Glutamatergic neuron (in vitro differentiated cells): ENCODE measurements around the gene ANO10. TPM values are rescaled to one million over a fixed set of nuclear protein-coding genes. Genes with fewer than 3 reads are reported as not detected.

Experiments
- DNase-seq: peaks from one replicate; pipeline ENCODE4 v3.0.0; 2022
- H3K27ac Mint-ChIP-seq: one replicate; pipeline ENCODE4 v1.8.0; 2020; ENCODE audit warnings: mild to moderate bottlenecking, mixed read lengths, inconsistent platforms; ENCODE audit not compliant: unreplicated experiment
- H3K27me3 Mint-ChIP-seq: one replicate; pipeline ENCODE4 v1.8.0; 2020; ENCODE audit warnings: mild to moderate bottlenecking, moderate library complexity, mixed read lengths, inconsistent platforms; ENCODE audit not compliant: unreplicated experiment
- H3K36me3 Mint-ChIP-seq: one replicate; pipeline ENCODE4 v1.8.0; 2020; ENCODE audit warnings: mild to moderate bottlenecking, mixed read lengths, inconsistent platforms; ENCODE audit not compliant: unreplicated experiment
- H3K4me1 Mint-ChIP-seq: one replicate; pipeline ENCODE4 v1.8.0; 2020; ENCODE audit warnings: mild to moderate bottlenecking, low read depth, mixed read lengths, inconsistent platforms; ENCODE audit not compliant: unreplicated experiment
- H3K4me3 Mint-ChIP-seq: one replicate; pipeline ENCODE4 v1.8.0; 2020; ENCODE audit warnings: mild to moderate bottlenecking, mixed read lengths, inconsistent platforms; ENCODE audit not compliant: unreplicated experiment
- H3K9me3 Mint-ChIP-seq: one replicate; pipeline ENCODE4 v1.8.0; 2020; ENCODE audit warnings: mild to moderate bottlenecking, moderate library complexity, mixed read lengths, inconsistent platforms; ENCODE audit not compliant: unreplicated experiment
- CTCF ChIP-seq: fragments of 200-600 bp; sonication (generic); IDR thresholded peaks from one replicate; pipeline ENCODE4 v1.5.0; 2021; ENCODE audit not compliant: partially characterized antibody, unreplicated experiment
- total RNA-seq: library from RNA; stranded (reverse); fragmentation: NEBNext Ultra II Directional; extraction: Animal tissue kit (Norgen Biotek cat#: 25700); gene quantifications from one replicate; pipeline ENCODE4 v1.2.1, GENCODE V29; 2021; ENCODE audit not compliant: unreplicated experiment

The ANO10 gene
- total RNA-seq, 1 donor from 2014 or later, result 44.9 TPM

- Mint-ChIP-seq H3K36me3 (peaks cover 4% of the 10 kb centered on the region), H3K27ac (no peak overlapping the region), H3K4me3 (no peak overlapping the region), H3K27me3 (peaks cover 3% of the 10 kb centered on the region), H3K4me1 (peaks cover 2% of the 10 kb centered on the region), H3K9me3 (peaks cover 2% of the 10 kb centered on the region)
- DNase-seq, result no peak
- no peak for TF ChIP-seq CTCF
Observed at GRCh38 chr3:43632986-43633385, 11.2 kb upstream of the ANO10 start.

- Mint-ChIP-seq H3K27ac (no peak overlapping the region), H3K4me1 (peaks cover 2% of the 10 kb centered on the region), H3K9me3 (peaks cover 2% of the 10 kb centered on the region), H3K36me3 (peaks cover 4% of the 10 kb centered on the region), H3K4me3 (no peak overlapping the region), H3K27me3 (peaks cover 3% of the 10 kb centered on the region)
- no peak for DNase-seq
- TF ChIP-seq CTCF, result no peak
Observed at GRCh38 chr3:43632269-43632733, 10.5 kb upstream of the ANO10 start.

GRCh38 chr3:43629741-43630140 lies 7.9 kb upstream of the ANO10 start:
- no peak overlapping the region for H3K27ac Mint-ChIP-seq
- no peak for DNase-seq
- no peaks in the 10 kb centered on the region for H3K4me1 Mint-ChIP-seq
- peaks cover 1% of the 10 kb centered on the region for H3K27me3 Mint-ChIP-seq
- H3K36me3 Mint-ChIP-seq, result no peaks in the 10 kb centered on the region
- H3K4me3 Mint-ChIP-seq, result no peak overlapping the region
- peaks cover 1% of the 10 kb centered on the region for H3K9me3 Mint-ChIP-seq
- no peak for TF ChIP-seq CTCF

GRCh38 chr3:43629257-43629656 lies 7.4 kb upstream of the ANO10 start:
- Mint-ChIP-seq H3K36me3 (no peaks in the 10 kb centered on the region), H3K9me3 (no peaks in the 10 kb centered on the region), H3K4me3 (no peak overlapping the region), H3K4me1 (no peaks in the 10 kb centered on the region), H3K27me3 (no peaks in the 10 kb centered on the region), H3K27ac (no peak overlapping the region)
- no peak for DNase-seq
- no peak for TF ChIP-seq CTCF

- H3K4me3 Mint-ChIP-seq, result no peak overlapping the region
- H3K4me1 Mint-ChIP-seq, result no peaks in the 10 kb centered on the region
- peaks cover 2% of the 10 kb centered on the region for H3K9me3 Mint-ChIP-seq
- peaks cover 4% of the 10 kb centered on the region for H3K27me3 Mint-ChIP-seq
- DNase-seq, result no peak
- no peak overlapping the region for H3K27ac Mint-ChIP-seq
- TF ChIP-seq CTCF, result no peak
- no peaks in the 10 kb centered on the region for H3K36me3 Mint-ChIP-seq
Observed at GRCh38 chr3:43627360-43627759, 5.5 kb upstream of the ANO10 start.
